GM10248 (cell line): ENCODE measurements around the gene EEF1AKMT3.

Experiments
- CTCF ChIA-PET: fragments of 300-600 bp; sonication (Branson Sonifier 250); formaldehyde crosslinking; extraction: SDS; loops from one replicate; lab custom pipeline; 2021; ENCODE audit warnings: antibody characterized with exemption; lab: Yijun Ruan, JAX
- POLR2A ChIA-PET: fragments of 350-650 bp; sonication (Branson Sonifier 250); formaldehyde crosslinking; extraction: SDS; loops from one replicate; lab custom pipeline; 2020; ENCODE audit warnings: antibody characterized with exemption; lab: Yijun Ruan, JAX
- DNase-seq: peaks from one replicate; pipeline ENCODE4 v3.0.0; 2012; ENCODE audit errors: extremely low spot score
- TF ChIP-seq, protein P1 (sequence below): IDR thresholded peaks from 2 replicates; pipeline ENCODE4 v1.5.1; 2012; ENCODE audit warnings: mild to moderate bottlenecking, low read depth; ENCODE audit errors: extremely low read depth, missing control alignments, control extremely low read depth

The EEF1AKMT3 gene

DNA sequence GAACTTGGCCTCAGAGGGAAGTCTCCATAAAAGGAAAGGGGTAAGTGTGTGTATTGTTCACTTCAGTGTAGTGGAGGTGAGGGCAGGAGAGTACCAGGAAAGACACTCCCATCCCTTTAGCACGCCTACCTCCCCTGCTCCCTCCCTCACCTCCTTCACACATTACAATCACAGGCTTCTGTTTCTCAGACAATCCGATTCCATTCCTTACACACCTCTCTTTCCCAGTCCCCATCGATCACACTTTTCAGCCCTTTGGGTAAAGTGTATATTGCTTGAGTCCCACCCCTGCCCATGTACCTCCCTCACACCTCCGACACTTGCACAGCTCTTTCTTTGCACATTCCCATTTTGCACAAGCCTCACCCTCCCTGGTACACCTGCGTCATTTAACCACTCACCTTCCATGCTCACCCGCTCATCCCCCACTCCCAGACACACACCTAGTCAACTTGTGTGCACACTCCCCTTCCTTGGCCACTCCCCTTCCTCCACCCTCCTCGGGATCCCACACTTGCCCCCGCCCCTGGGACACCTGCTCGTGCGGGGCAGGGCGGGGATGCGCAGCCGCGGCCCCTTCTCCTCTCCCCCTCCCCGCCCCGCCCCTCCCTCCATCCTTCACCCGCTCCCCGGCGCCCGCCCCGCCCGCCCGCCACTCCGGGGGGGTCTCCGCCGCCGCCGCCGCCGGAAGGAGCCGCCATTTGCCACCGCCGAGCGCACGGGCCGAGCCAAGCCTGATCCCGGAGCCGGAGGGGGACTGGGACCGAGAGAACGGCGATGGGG lies 17.8 kb upstream of the EEF1AKMT3 start, which contains the start of gene MARCHF9:
MARCHF9 (plus strand) TSS at position 693 of the 783 bp plus-strand sequence. CDS start 426 bp downstream, outside the sequence.
- peak; percentile 86 for DNase-seq
- ChIA-PET CTCF (interaction anchor here (0.9 to 2.4 kb wide), 5 partner anchors 10 to 268 kb away, joined by 3 to 12 read pairs (median 3); partner anchors contain the start of gene TSPAN31), POLR2A (no interaction called here)
- TF ChIP-seq, protein P1, sequence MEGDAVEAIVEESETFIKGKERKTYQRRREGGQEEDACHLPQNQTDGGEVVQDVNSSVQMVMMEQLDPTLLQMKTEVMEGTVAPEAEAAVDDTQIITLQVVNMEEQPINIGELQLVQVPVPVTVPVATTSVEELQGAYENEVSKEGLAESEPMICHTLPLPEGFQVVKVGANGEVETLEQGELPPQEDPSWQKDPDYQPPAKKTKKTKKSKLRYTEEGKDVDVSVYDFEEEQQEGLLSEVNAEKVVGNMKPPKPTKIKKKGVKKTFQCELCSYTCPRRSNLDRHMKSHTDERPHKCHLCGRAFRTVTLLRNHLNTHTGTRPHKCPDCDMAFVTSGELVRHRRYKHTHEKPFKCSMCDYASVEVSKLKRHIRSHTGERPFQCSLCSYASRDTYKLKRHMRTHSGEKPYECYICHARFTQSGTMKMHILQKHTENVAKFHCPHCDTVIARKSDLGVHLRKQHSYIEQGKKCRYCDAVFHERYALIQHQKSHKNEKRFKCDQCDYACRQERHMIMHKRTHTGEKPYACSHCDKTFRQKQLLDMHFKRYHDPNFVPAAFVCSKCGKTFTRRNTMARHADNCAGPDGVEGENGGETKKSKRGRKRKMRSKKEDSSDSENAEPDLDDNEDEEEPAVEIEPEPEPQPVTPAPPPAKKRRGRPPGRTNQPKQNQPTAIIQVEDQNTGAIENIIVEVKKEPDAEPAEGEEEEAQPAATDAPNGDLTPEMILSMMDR, result no peak

DNA sequence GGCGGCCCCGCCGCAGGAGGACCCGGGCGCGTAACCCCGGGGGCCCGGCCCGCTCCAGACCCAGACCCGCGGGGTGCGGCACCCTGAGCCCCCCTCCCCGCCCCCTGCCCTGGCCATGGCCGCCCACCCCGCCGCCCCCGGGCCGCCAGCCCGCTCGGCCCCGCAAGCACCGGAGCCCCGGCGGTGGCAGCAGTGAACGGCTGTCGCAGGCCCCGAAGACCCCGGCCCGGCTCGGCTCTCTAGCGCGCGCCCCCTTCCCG lies 17.3 kb upstream of the EEF1AKMT3 start:
- TF ChIP-seq, protein P1, result no peak
- DNase-seq, result no peak
- CTCF ChIA-PET, result interaction anchor here (1.3 to 2.4 kb wide), 2 partner anchors 148 to 150 kb away, joined by 3 to 12 read pairs; no protein-coding TSS in a partner anchor
- POLR2A ChIA-PET, result no interaction called here

GRCh38 chr12:57755454-57756372 lies 16.7 kb upstream of the EEF1AKMT3 start:
- TF ChIP-seq, protein P1, result no peak
- ChIA-PET CTCF (interaction anchor here (0.7 to 2.4 kb wide), 31 partner anchors 8 to 297 kb away, joined by 3 to 61 read pairs (median 5); partner anchors contain the start of genes AVIL, CYP27B1, EEF1AKMT3 and GLI1), POLR2A (no interaction called here)
- DNase-seq, result no peak

GRCh38 chr12:57756406-57757341 lies 15.7 kb upstream of the EEF1AKMT3 start:
- ChIA-PET POLR2A (no interaction called here), CTCF (interaction anchor here (0.6 to 2.4 kb wide), 36 partner anchors 8 to 517 kb away, joined by 3 to 61 read pairs (median 5); partner anchors contain the start of genes AVIL, B4GALNT1, CYP27B1 and EEF1AKMT3)
- TF ChIP-seq, protein P1, result peak; percentile 86
- DNase-seq, result peak; percentile 84

- ChIA-PET POLR2A (no interaction called here), CTCF (interaction anchor here (2.2 to 2.4 kb wide), 3 partner anchors 10 to 45 kb away, joined by 8 to 61 read pairs (median 20); partner anchors contain the start of genes CYP27B1, EEF1AKMT3 and METTL1)
- TF ChIP-seq, protein P1, result no peak
- DNase-seq, result no peak
These were observed 14.6 kb upstream of the EEF1AKMT3 start for GRCh38 chr12:57757771-57758170.
